ENCODE data around the gene TET3. TPM values are rescaled to one million over a fixed set of nuclear protein-coding genes. Genes with fewer than 3 reads are reported as not detected.

The TET3 gene
- total RNA-seq, 3 donors from 2014 or later, result 16.6 to 28.7 (median 21.9) TPM

- ATAC-seq, result peak; percentile 6
Observed at GRCh38 chr2:74008761-74009395, 24.2 kb downstream of the TET3 start.

DNA sequence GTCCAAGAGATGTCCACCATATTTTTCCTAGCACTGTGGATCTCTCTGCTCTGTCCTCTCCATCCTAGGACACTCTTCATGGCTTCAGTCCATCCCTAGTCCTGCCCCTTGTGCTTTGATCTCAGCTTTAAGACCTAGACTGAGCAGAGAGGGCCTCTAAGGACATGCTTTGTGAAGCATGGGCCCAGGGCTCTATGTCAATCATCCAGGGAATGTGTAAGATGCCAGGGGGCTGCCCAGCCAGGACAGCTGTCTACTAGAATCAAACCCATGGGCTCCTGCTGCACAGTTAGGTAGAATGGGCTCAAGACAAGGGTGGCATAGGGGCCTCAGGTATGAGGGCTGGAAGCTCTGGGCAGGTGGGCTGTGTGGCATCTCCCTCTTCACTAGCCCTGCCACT lies 24.9 kb downstream of the TET3 start:
- intact Hi-C loops (cut with DNase I, micrococcal nuclease), result no loop called here
- Histone ChIP-seq H3K9me3 (no peaks in the 10 kb centered on the region), H3K4me1 (ENCODE audit: low read depth) (peaks cover 7% of the 10 kb centered on the region), H3K4me3 (no peak overlapping the region), H3K36me3 (ENCODE audit: low read depth) (no peaks in the 10 kb centered on the region)
- peak; percentile 9 for ATAC-seq
- no peak for DNase-seq
- TF ChIP-seq CTCF (IDR thresholded peaks at IDR 0.05), result no peak

More at GRCh38 chr2:74008761-74009395, 24.2 kb downstream of the TET3 start:
- intact Hi-C loops (cut with DNase I, micrococcal nuclease), result no loop called here
- no peaks in the 10 kb centered on the region for H3K9me3 ChIP-seq
- no peak for DNase-seq
- no peak for TF ChIP-seq CTCF (IDR thresholded peaks at IDR 0.05)
- H3K36me3 ChIP-seq (ENCODE audit: low read depth), result no peaks in the 10 kb centered on the region
- no peak overlapping the region for H3K4me3 ChIP-seq
- peaks cover 8% of the 10 kb centered on the region for H3K4me1 ChIP-seq (ENCODE audit: low read depth)

DNA sequence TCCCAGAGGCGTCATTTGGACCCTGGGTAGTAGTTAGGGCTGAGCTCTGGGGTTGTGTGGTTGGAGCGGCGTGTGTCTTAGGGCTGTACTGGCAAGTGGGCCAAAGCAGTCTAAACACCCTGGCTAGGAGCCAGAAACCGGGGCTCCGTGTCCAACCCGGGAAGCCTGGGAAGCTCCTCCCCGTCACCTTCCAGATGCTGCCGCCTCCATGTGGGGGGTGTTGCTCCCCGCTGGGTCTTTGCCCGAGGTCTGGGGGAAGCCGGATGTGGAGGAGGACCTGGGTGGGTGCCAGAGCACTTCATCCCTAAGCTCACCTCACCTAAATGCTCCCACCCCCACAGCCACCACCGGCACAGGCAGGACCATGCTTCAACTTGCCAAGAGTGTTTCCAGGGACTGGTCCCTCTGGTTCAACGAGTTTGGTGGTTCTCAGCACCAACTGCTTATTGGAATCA lies 25.4 kb downstream of the TET3 start:
- Histone ChIP-seq H3K9me3 (no peaks in the 10 kb centered on the region), H3K4me3 (no peak overlapping the region), H3K4me1 (ENCODE audit: low read depth) (peaks cover 7% of the 10 kb centered on the region), H3K36me3 (ENCODE audit: low read depth) (no peaks in the 10 kb centered on the region)
- DNase-seq (peak in 2 of 3 donors; percentile 26 to 38), ATAC-seq (peak; percentile 19)
- intact Hi-C loops (cut with DNase I, micrococcal nuclease), result no loop called here
- TF ChIP-seq CTCF (IDR thresholded peaks at IDR 0.05), result no peak

GRCh38 chr2:74011246-74011645 lies 26.5 kb downstream of the TET3 start:
- no peak for TF ChIP-seq CTCF (IDR thresholded peaks at IDR 0.05)
- no peaks in the 10 kb centered on the region for H3K36me3 ChIP-seq (ENCODE audit: low read depth)
- no peak overlapping the region for H3K4me3 ChIP-seq
- ATAC-seq (no peak), DNase-seq (no peak)
- peaks cover 7% of the 10 kb centered on the region for H3K4me1 ChIP-seq (ENCODE audit: low read depth)
- H3K9me3 ChIP-seq, result no peaks in the 10 kb centered on the region
- intact Hi-C loops (cut with DNase I, micrococcal nuclease), result no loop called here

GRCh38 chr2:74014813-74015212 lies 30.1 kb downstream of the TET3 start:
- H3K4me1 ChIP-seq (ENCODE audit: low read depth), result peaks cover 4% of the 10 kb centered on the region
- no peaks in the 10 kb centered on the region for H3K9me3 ChIP-seq
- no peaks in the 10 kb centered on the region for H3K36me3 ChIP-seq (ENCODE audit: low read depth)
- intact Hi-C loops (cut with DNase I, micrococcal nuclease), result no loop called here
- DNase-seq (no peak), ATAC-seq (no peak)
- no peak overlapping the region for H3K4me3 ChIP-seq
- no peak for TF ChIP-seq CTCF (IDR thresholded peaks at IDR 0.05)
